Neutrophil (primary cell): ENCODE data around the gene RPL5.

Source experiments
- H3K27ac ChIP-seq: fragments of 200-600 bp; sonication (generic); 2 replicates; pipeline ENCODE4 v1.5.1; 2016; ENCODE audit warnings: mild to moderate bottlenecking, moderate library complexity
- H3K27me3 ChIP-seq: fragments of 200-600 bp; sonication (generic); 2 replicates; pipeline ENCODE4 v1.6.0; 2016; ENCODE audit warnings: mild to moderate bottlenecking
- H3K36me3 ChIP-seq: fragments of 200-600 bp; sonication (generic); 2 replicates; pipeline ENCODE4 v1.5.1; 2017
- H3K4me1 ChIP-seq, 2 experiments: fragments of 200-600 bp in 1 of 2; sonication (generic) in 1 of 2; 1 replicate in 1 of 2; 2 replicates in 1 of 2; pipeline versions ENCODE4 v1.5.1 to v1.6.1; 2013 to 2016; ENCODE audit warnings: low read depth in 1 of 2, low read length in 1 of 2, mild to moderate bottlenecking in 1 of 2, moderate library complexity in 1 of 2; ENCODE audit not compliant: control insufficient read depth in 1 of 2, insufficient read depth in 1 of 2
- H3K4me3 ChIP-seq, 2 experiments: fragments of 200-600 bp in 1 of 2; sonication (generic) in 1 of 2; 1 replicate in 1 of 2; 2 replicates in 1 of 2; pipeline ENCODE4 v1.5.1; 2013 to 2016; ENCODE audit warnings: low read depth in 1 of 2, low read length in 1 of 2, mild to moderate bottlenecking in 1 of 2, moderate library complexity in 1 of 2
- H3K9me3 ChIP-seq: fragments of 200-600 bp; sonication (generic); 2 replicates; pipeline ENCODE4 v1.5.1; 2016
- CTCF ChIP-seq: fragments of 200-600 bp; sonication (generic); IDR thresholded peaks from 2 replicates; pipeline ENCODE4 v1.5.1; 2016; ENCODE audit warnings: antibody characterized with exemption

The RPL5 gene

GRCh38 chr1:92833840-92834239, 2.0 kb downstream of the RPL5 start:
- Histone ChIP-seq H3K36me3 (peaks cover 43% of the 10 kb centered on the region), H3K4me1 (peaks cover 16 to 17% of the 10 kb centered on the region in 2 experiments), H3K4me3 (no peak overlapping the region), H3K9me3 (no peaks in the 10 kb centered on the region), H3K27ac (no peak overlapping the region), H3K27me3 (no peaks in the 10 kb centered on the region)
- no peak for TF ChIP-seq CTCF

GRCh38 chr1:92834617-92835016, 2.8 kb downstream of the RPL5 start:
- Histone ChIP-seq H3K36me3 (peaks cover 49% of the 10 kb centered on the region), H3K9me3 (no peaks in the 10 kb centered on the region), H3K27me3 (no peaks in the 10 kb centered on the region), H3K4me1 (peaks cover 16 to 17% of the 10 kb centered on the region in 2 experiments), H3K27ac (no peak overlapping the region), H3K4me3 (no peak overlapping the region)
- no peak for TF ChIP-seq CTCF

- Histone ChIP-seq H3K4me3 (no peak overlapping the region), H3K36me3 (peaks cover 74% of the 10 kb centered on the region)
These were observed 5.2 kb downstream of the RPL5 start for GRCh38 chr1:92837062-92837461.

GRCh38 chr1:92838519-92838918, 6.7 kb downstream of the RPL5 start:
- Histone ChIP-seq H3K27ac (no peak overlapping the region), H3K4me3 (no peak overlapping the region), H3K36me3 (peaks cover 88% of the 10 kb centered on the region), H3K27me3 (no peaks in the 10 kb centered on the region), H3K9me3 (no peaks in the 10 kb centered on the region), H3K4me1 (no peaks in the 10 kb centered on the region)
- no peak for TF ChIP-seq CTCF

More at GRCh38 chr1:92837062-92837461, 5.2 kb downstream of the RPL5 start:
- Histone ChIP-seq H3K27ac (no peak overlapping the region), H3K4me1 (peaks cover 9 to 12% of the 10 kb centered on the region in 2 experiments), H3K9me3 (no peaks in the 10 kb centered on the region), H3K27me3 (no peaks in the 10 kb centered on the region)
- no peak for TF ChIP-seq CTCF

GRCh38 chr1:92839442-92839841, 7.6 kb downstream of the RPL5 start:
- H3K4me1 ChIP-seq, result no peaks in the 10 kb centered on the region
- H3K27ac ChIP-seq, result no peak overlapping the region
- no peaks in the 10 kb centered on the region for H3K9me3 ChIP-seq
- H3K36me3 ChIP-seq, result peaks cover 94% of the 10 kb centered on the region
- no peak overlapping the region for H3K4me3 ChIP-seq
- TF ChIP-seq CTCF, result no peak
- no peaks in the 10 kb centered on the region for H3K27me3 ChIP-seq

- no peaks in the 10 kb centered on the region for H3K27me3 ChIP-seq
- H3K9me3 ChIP-seq, result no peaks in the 10 kb centered on the region
- no peaks in the 10 kb centered on the region for H3K4me1 ChIP-seq
- no peak overlapping the region for H3K4me3 ChIP-seq
- H3K36me3 ChIP-seq, result peaks cover 86% of the 10 kb centered on the region
- H3K27ac ChIP-seq, result no peak overlapping the region
- TF ChIP-seq CTCF, result no peak
These were observed 8.8 kb downstream of the RPL5 start for GRCh38 chr1:92840600-92840999.
